Islet precursor cell (in vitro differentiated cells): ENCODE results near the gene IRF2BP1.
"Not testable (repeated sequence)": the region's sequence is repeated elsewhere in the genome, so short reads cannot be mapped to it uniquely, and the experiment has no call there.

Source experiments
- DNase-seq: peaks from one replicate; pipeline ENCODE4 v3.0.0-alpha.2; 2018

The IRF2BP1 gene

DNA sequence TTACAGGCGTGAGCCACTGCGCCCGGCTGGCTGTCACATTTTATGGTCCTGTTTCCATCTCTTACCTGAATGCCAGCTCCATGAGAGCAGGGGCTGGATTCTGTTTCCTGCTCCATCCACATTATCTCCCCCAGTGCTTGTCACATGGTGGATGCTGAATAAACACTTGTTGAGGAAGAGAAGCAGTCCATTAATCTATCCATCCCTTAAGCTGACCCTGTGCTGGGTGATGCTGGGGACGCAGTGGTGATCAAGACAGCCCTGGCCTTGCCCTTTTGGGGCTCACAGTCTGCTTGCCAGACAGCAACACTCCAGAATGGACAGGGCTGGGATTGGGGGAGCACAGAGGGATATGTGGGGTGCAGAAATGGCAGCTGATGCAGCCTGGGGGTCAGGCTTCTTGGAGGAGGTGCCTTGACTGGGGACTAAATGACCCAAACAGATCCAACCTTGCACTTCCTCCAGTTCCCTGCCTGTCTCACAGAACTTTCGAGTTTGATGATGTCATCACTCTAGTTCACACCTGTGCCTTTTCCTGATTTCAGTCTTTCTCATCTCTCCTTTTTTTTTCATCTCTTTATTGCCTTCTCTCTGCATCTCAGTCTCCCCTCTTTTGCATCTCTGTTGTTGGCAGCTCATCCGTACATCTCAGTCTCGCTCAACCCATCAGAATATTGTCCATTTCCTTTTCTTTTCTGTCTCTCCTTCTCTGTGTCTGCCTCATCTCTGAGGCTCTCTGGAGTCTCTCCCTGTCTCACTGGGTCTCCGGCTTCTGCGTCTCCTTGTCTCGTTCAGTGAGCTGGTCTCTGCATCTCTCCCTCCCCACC, 4.6 kb downstream of the IRF2BP1 start:
- no peak for DNase-seq

DNA sequence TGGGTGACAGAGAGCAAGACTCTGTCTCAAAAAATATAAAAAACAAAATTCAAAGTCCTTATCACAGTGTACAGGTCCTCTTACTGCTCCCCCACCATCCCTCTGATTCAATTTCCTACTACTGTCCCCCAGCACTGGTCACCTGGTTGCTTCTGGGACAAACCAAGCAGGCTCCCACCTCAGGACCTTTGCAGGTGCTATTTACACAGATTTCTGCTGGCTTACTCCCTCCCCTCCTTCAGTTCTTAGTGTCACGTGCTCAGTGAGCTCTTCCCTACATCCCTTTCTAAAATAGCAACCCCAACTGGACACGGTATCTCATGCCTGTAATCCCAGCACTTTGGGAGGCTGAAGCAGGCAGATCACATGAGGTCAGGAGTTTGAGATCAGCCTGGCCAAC, 6.0 kb downstream of the IRF2BP1 start:
- no peak for DNase-seq

GRCh38 chr19:45879055-45879454, 6.9 kb downstream of the IRF2BP1 start:
- no peak for DNase-seq

- peak; percentile 19 for DNase-seq
These were observed 7.7 kb downstream of the IRF2BP1 start for GRCh38 chr19:45878043-45878794.

DNA sequence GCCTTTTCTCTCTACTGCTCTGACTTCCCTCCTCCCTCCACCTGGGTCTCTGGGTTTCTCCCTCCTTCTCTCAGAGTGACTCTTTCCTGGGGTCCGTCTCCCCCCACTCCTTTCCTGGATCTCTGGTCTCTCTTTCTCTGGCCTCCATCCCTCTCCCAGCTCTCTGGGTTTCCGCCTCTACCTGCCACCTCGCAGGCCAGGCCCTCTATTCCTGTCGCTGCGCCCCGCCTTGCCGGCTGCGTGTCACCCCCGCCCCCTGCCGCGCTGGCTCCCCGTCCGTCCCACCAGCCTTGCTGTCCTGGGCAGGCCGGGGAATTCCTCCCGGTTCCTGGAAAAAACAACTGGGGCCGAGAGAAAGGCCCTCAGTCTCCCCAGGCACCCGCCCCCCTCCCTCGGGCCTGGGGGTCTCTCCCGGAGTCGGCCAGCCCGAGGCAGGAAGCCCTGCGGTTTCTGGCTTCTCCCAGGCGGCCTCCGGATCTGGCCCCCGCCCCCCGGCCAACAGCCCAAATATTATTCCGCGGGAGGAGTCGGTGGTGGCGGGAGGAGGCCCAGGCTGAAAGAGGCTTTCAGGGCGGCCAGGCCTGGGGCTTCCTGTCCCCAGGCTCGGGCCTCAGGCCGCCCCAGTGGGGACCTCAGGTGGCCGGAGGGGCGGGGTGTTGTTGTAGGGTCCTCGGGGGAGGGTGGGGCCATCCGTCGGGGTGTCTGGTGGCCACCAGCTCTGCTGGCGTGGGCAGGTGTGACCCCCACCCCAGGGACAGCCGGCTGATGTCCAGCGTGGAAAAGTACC, 9.3 kb downstream of the IRF2BP1 start:
- DNase-seq: peak; percentile 86

- DNase-seq: no peak
These were observed 9.9 kb downstream of the IRF2BP1 start for GRCh38 chr19:45876161-45876410.

- DNase-seq: no peak
These were observed 11.3 kb downstream of the IRF2BP1 start for GRCh38 chr19:45874620-45874966.

- peak; percentile 16 for DNase-seq
These were observed 12.6 kb downstream of the IRF2BP1 start for GRCh38 chr19:45873219-45873772.

- peak; percentile 47 for DNase-seq
These were observed 13.6 kb downstream of the IRF2BP1 start for GRCh38 chr19:45872095-45872919.

- DNase-seq: peak; percentile 22
These were observed 15.1 kb downstream of the IRF2BP1 start for GRCh38 chr19:45870798-45871197.

- DNase-seq: not testable (repeated sequence)
These were observed 18.7 kb downstream of the IRF2BP1 start for GRCh38 chr19:45867241-45867640.

GRCh38 chr19:45866400-45867176, 19.4 kb downstream of the IRF2BP1 start:
- DNase-seq: peak; percentile 39

DNA sequence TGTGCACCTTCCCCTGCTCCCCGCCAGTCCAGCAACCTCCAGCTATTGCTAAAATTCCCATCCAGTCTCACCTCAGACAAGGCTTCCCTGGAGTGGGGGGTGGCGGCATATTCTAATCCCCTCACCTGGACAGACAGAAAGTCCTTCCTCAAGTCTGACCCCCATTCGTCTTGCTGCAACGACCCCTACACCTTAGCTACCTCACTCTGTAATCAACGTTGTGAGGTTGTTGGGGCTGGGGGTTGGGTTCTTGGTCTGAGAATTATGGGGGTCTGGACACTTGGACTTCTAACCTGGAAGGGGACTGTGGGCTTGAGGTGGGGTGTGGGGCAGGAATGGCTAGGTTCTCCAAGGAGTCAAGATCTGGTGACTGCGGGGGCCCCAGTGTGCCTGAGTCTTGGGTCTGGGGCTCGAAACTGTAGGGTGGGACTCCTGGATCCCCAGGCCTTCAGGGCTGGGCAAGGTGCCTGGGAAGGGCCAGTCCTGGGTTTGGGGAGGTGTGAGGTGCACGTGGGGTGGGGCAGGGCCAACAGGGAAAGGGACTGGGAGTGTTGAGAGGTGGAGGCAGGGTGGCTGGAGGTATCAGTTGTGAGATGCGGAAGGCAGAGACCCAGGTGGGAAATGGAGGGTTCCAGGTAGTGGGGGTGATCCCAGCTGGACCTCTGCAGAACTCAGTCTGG, 20.5 kb downstream of the IRF2BP1 start:
- no peak for DNase-seq

GRCh38 chr19:45864629-45865082, 21.3 kb downstream of the IRF2BP1 start:
- no peak for DNase-seq

DNA sequence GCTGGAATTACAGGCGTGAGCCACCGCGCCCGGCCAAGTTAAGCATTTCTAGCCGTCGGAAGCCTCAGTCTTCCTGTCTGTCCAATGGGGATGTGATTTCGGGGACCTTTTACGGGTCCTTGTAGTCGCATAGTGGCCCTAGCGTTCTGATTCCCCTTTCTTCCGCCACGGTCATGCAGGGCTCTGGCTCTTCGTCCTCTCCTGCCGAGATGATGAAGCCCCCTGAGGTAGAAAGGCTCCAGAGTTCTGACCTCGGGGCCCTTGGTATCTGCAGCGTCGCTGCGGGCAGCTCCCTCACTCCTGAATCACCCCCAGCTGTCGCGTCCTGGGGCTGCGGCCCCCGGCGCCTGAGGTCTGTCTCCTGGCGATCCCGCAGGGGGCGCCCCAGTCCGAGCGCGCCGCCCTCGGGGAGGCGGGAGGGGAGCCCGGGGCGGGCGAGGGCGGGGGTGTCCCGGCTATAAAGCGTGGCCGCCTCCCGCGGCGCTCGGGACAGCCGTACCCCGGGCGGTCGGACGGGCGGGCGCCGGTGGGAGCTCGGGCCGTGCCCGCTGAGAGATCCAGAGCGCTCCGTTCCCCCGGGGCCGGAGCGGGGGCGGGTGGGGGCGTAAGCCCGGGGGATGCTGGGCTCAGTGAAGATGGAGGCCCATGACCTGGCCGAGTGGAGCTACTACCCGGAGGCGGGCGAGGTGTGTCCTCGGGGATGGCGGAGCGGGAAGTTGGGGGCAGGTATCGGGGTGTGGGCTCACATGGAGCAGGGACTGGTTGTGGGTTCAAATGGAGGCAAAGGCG, 21.9 kb downstream of the IRF2BP1 start, which contains the start of gene FOXA3:
Gene FOXA3 (plus strand): TSS at position 487 of the 789 bp plus-strand sequence. CDS start 131 bp downstream, at position 618.
- peak; percentile 81 for DNase-seq

GRCh38 chr19:45863335-45863839, 22.6 kb downstream of the IRF2BP1 start:
- no peak for DNase-seq

GRCh38 chr19:45862564-45863334, 23.2 kb downstream of the IRF2BP1 start, which contains the start of gene SYMPK:
Gene SYMPK, minus strand, starts transcription at chr19:45863147. Its CDS starts 8,652 bp downstream, at chr19:45854495.
- DNase-seq: peak; percentile 100

DNA sequence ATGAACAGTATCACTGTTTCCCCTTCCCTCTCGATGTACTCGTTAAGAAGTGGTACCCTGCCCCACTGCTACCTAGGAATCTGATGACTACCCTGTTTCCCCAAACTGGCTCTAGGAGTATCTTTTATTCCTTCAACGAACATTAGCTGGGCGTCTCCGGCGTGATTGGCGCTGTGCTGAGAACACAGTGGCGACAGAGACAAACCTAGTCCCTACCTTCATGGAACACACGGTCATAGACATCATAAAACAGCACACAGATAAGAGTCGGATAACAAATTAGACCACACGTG, 23.7 kb downstream of the IRF2BP1 start:
- no peak for DNase-seq
